Mammary epithelial cell (primary cell): ENCODE data around the gene RNF157.

Experiments
- CTCF ChIP-seq, 2 donors: IDR thresholded peaks in 1 of 2; conservative IDR thresholded peaks in 1 of 2; 2 replicates each; pipeline ENCODE4 v1.5.1; 2011 to 2012; ENCODE audit warnings: inconsistent platforms in 2 of 2, low read length in 2 of 2, mild to moderate bottlenecking in 2 of 2, control low read depth in 1 of 2, low read depth in 1 of 2; ENCODE audit not compliant: insufficient read depth in 1 of 2; ENCODE audit errors: extremely low read depth in 1 of 2
- EZH2 ChIP-seq: IDR thresholded peaks from 2 replicates; pipeline ENCODE4 v1.6.1; 2012; ENCODE audit warnings: low read length, inconsistent platforms, borderline replicate concordance

GRCh38 chr17:76156662-76156991, 83.7 kb downstream of the RNF157 start:
- TF ChIP-seq CTCF (conservative IDR thresholded peaks at IDR 0.05 in 1 of 2, IDR thresholded peaks at IDR 0.05 in 1 of 2; ENCODE audit: extremely low read depth in 1 of 2, insufficient read depth in 1 of 2, low read depth in 1 of 2, low read length in 2 of 2) (no peak), EZH2 (no peak)
